ENCODE measurements around the gene ENTR1.

ENTR1 gene

GRCh38 chr9:136362450-136362784, 48.0 kb downstream of the ENTR1 start:
- DNase-seq (ENCODE audit: low read depth in 2 of 2): no peak

- DNase-seq (ENCODE audit: low read depth in 2 of 2): no peak
Observed at GRCh38 chr9:136361754-136362449, 48.5 kb downstream of the ENTR1 start.

GRCh38 chr9:136361047-136361753, 49.2 kb downstream of the ENTR1 start:
- no peak for DNase-seq (ENCODE audit: low read depth in 2 of 2)

GRCh38 chr9:136359774-136360718, 50.4 kb downstream of the ENTR1 start:
- DNase-seq (ENCODE audit: low read depth in 2 of 2): no peak

GRCh38 chr9:136358888-136359287, 51.5 kb downstream of the ENTR1 start:
- DNase-seq (ENCODE audit: low read depth in 2 of 2): no peak

GRCh38 chr9:136358016-136358415, 52.4 kb downstream of the ENTR1 start:
- no peak for DNase-seq (ENCODE audit: low read depth in 2 of 2)

- no peak for DNase-seq (ENCODE audit: low read depth in 2 of 2)
Observed at GRCh38 chr9:136357202-136357725, 53.1 kb downstream of the ENTR1 start.

- DNase-seq (ENCODE audit: low read depth in 2 of 2): no peak
Observed at GRCh38 chr9:136355616-136356557, 54.5 kb downstream of the ENTR1 start.

GRCh38 chr9:136354592-136355085, 55.8 kb downstream of the ENTR1 start:
- no peak for DNase-seq (ENCODE audit: low read depth in 2 of 2)

- DNase-seq (ENCODE audit: low read depth in 2 of 2): no peak
Observed at GRCh38 chr9:136353757-136354488, 56.5 kb downstream of the ENTR1 start.

GRCh38 chr9:136353088-136353487, 57.3 kb downstream of the ENTR1 start:
- DNase-seq (ENCODE audit: low read depth in 2 of 2): no peak

- no peak for DNase-seq (ENCODE audit: low read depth in 2 of 2)
Observed at GRCh38 chr9:136352682-136353081, 57.7 kb downstream of the ENTR1 start.
